BJ (cell line): ENCODE data around the gene ST6GALNAC4. TPM values are rescaled to one million over a fixed set of nuclear protein-coding genes. Genes with fewer than 3 reads are reported as not detected.

Experiments used
- CTCF ChIA-PET: fragments of 350-600 bp; formaldehyde crosslinking; extraction: SDS; loops from one replicate; lab custom pipeline; 2021; ENCODE audit warnings: antibody characterized with exemption, inconsistent platforms; lab: Yijun Ruan, JAX
- POLR2A ChIA-PET: fragments of 300-600 bp; sonication (Branson Sonifier 250); formaldehyde crosslinking; extraction: SDS; loops from one replicate; lab custom pipeline; 2021; ENCODE audit warnings: antibody characterized with exemption; lab: Charles Lee
- DNase-seq: peaks from one replicate; pipeline ENCODE4 v3.0.0-alpha.2; 2011; ENCODE audit warnings: low read depth
- H3K27me3 ChIP-seq: 2 replicates; pipeline ENCODE4 v1.6.0; 2011; ENCODE audit warnings: low read length; ENCODE audit not compliant: control insufficient read depth, insufficient read depth
- H3K36me3 ChIP-seq: 2 replicates; pipeline ENCODE4 v1.5.1; 2011; ENCODE audit warnings: low read length; ENCODE audit not compliant: control insufficient read depth, insufficient read depth
- H3K4me3 ChIP-seq: 2 replicates; pipeline ENCODE4 v1.5.1; 2011; ENCODE audit warnings: low read depth, mild to moderate bottlenecking, control low read depth, low read length
- polyA plus RNA-seq: library from polyadenylated mRNA; depleted of rRNA; stranded (reverse); fragments of >200 nt; gene quantifications from 2 replicates; pipeline ENCODE4 v1.2.3, GENCODE V29; 2011
- TF ChIP-seq, protein P1 (sequence below): IDR thresholded peaks from 2 replicates; pipeline ENCODE4 v1.5.1; 2011; ENCODE audit warnings: low read depth, mild to moderate bottlenecking, control low read depth, inconsistent platforms, low read length, moderate library complexity; ENCODE audit not compliant: insufficient read depth

Gene ST6GALNAC4
- polyA plus RNA-seq, 1 experiment: 35.5 TPM

DNA sequence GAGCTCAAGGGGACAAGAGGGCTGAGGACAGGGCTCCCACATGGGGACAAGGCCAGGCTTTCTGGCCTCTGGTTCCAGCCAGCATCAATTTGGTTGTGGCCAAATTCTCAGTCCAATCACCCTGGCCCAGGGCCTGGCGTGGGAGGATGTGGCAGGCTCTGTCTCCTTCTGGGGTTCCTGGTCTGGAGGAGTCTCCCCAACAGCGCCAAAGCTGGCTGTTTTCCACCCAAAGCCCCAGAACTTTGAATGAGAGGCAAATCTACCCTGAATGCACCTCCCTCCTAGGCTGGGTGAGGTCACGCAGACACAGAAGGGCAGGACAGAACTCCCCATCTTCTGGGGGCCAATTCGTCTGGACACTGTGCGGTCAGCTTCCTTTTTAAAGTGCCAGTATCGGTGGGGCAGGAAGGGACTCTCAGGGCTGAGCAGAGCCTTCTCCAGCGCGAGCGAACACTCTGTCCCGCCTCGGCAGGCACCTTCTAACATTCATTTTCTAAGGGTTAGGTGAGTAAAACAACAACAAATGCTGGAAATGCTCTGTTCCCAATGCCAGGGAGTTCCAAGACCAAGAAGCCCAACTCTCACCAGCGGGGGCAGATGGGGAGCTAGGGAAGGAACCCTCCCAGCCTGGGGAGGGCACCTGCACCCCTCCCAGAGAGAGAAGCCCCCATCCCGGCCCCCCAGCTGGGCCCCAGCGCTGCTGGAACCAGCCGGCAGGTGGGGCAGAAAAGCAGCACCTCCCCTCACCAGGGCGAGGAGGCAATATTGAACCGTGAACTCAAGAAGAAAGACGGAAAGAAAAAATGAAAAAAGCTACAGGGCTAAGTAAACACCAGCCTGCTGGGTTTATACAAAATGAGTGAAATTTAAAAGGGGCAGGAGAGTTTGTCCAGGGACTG is 24.5 kb upstream of the ST6GALNAC4 start:
- ChIA-PET POLR2A (no interaction called here), CTCF (interaction anchor here (0.9 to 13.3 kb wide), 14 partner anchors 9 to 187 kb away, joined by 3 to 342 read pairs (median 10); partner anchors contain the start of gene EEIG1)
- Histone ChIP-seq H3K36me3 (peaks cover 25% of the 10 kb centered on the region), H3K4me3 (no peak overlapping the region), H3K27me3 (no peaks in the 10 kb centered on the region)
- no peak for DNase-seq
- TF ChIP-seq, protein P1, sequence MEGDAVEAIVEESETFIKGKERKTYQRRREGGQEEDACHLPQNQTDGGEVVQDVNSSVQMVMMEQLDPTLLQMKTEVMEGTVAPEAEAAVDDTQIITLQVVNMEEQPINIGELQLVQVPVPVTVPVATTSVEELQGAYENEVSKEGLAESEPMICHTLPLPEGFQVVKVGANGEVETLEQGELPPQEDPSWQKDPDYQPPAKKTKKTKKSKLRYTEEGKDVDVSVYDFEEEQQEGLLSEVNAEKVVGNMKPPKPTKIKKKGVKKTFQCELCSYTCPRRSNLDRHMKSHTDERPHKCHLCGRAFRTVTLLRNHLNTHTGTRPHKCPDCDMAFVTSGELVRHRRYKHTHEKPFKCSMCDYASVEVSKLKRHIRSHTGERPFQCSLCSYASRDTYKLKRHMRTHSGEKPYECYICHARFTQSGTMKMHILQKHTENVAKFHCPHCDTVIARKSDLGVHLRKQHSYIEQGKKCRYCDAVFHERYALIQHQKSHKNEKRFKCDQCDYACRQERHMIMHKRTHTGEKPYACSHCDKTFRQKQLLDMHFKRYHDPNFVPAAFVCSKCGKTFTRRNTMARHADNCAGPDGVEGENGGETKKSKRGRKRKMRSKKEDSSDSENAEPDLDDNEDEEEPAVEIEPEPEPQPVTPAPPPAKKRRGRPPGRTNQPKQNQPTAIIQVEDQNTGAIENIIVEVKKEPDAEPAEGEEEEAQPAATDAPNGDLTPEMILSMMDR: no peak

DNA sequence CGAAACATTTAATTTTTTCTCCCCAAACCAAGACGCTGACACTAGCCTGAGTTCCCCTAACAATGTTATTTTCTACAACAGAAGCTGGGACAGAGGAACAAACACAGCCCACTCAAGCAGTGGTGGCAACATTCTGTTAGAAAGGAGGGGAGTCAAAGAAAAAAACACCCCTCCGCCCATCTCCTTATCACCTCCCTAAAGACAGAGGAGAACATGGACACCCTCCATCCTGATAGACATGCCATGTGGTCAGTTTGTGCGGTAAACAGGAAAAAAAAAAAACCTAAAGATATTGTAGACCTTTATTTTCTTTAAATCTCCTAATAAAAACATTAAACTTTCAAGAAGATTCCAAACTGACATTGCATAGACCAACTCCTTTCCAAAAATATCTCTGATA is 23.8 kb upstream of the ST6GALNAC4 start:
- POLR2A ChIA-PET: no interaction called here
- no peaks in the 10 kb centered on the region for H3K27me3 ChIP-seq
- peaks cover 25% of the 10 kb centered on the region for H3K36me3 ChIP-seq
- no peak for DNase-seq
- CTCF ChIA-PET: interaction anchor here (0.9 to 13.3 kb wide), 6 partner anchors 21 to 175 kb away, joined by 3 to 342 read pairs (median 57); partner anchors contain the start of gene EEIG1
- TF ChIP-seq, protein P1: no peak
- H3K4me3 ChIP-seq: no peak overlapping the region

- ChIA-PET POLR2A (no interaction called here), CTCF (interaction anchor here (13.3 kb wide), 1 partner anchor 97 kb away, joined by 342 read pairs; no protein-coding TSS in a partner anchor)
- TF ChIP-seq, protein P1: no peak
- H3K4me3 ChIP-seq: no peak overlapping the region; the same call in none of the 2 replicates
- peaks cover 16% of the 10 kb centered on the region for H3K36me3 ChIP-seq
- no peak for DNase-seq
- no peaks in the 10 kb centered on the region for H3K27me3 ChIP-seq
These were observed 21.5 kb upstream of the ST6GALNAC4 start for GRCh38 chr9:127938298-127938690.

DNA sequence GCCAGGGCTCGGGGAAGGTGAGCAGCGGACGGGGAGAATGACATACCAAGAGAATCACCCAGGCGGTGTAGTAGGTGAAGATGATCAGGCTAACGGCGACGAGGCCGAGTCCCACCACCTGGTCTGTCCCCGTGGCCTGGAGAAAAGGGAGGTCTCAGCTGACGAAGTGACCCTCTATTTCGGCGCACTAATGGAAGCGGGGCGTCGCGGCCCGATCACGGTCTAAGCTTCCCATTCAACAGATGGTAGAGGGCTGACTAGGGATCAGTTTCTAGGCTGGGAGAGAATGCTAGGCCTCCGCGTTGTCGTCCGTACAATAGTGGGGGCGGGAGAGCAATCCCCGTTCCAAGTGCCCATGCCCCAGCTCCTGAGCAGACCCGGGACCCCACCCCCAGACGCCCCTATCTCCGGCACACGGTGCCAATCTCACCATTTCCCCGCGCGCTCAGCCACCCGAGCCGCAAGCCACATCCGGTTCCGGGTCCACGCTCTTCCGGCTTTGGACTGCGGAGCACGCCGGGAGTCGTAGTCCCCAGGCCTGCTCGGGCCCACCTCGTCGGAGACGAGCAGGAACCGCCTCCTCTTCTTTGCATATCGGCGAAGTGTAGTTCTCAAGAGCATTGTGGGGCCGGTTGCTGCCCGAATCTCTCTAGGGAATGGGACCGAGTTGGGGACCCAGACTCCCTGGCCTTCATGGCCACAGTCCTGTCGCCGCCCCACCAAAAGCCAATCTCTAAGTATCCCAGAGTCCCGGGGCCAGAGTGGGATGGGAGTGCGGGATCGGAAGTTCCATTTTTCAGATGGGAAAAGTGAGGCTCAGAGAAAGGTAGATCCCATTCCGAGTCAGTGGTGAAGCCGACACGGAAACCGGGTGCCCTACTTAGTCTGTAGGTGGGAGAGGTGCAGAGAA is 20.8 kb upstream of the ST6GALNAC4 start, which contains the start of gene DPM2:
Gene DPM2, minus strand, starts transcription at position 467 of the 910 bp plus-strand sequence. Its CDS starts 34 bp downstream, at position 433.
- H3K27me3 ChIP-seq: no peaks in the 10 kb centered on the region
- TF ChIP-seq, protein P1: no peak
- CTCF ChIA-PET: interaction anchor here (0.7 to 13.3 kb wide), 3 partner anchors 97 to 180 kb away, joined by 3 to 342 read pairs (median 5); no protein-coding TSS in a partner anchor
- peak within 1 kb of the TSS; percentile 64 for H3K4me3 ChIP-seq
- DNase-seq: no peak
- H3K36me3 ChIP-seq: peaks cover 14% of the 10 kb centered on the region
- POLR2A ChIA-PET: no interaction called here
